ENCODE data around the gene PPP1R9B.

Gene PPP1R9B

DNA sequence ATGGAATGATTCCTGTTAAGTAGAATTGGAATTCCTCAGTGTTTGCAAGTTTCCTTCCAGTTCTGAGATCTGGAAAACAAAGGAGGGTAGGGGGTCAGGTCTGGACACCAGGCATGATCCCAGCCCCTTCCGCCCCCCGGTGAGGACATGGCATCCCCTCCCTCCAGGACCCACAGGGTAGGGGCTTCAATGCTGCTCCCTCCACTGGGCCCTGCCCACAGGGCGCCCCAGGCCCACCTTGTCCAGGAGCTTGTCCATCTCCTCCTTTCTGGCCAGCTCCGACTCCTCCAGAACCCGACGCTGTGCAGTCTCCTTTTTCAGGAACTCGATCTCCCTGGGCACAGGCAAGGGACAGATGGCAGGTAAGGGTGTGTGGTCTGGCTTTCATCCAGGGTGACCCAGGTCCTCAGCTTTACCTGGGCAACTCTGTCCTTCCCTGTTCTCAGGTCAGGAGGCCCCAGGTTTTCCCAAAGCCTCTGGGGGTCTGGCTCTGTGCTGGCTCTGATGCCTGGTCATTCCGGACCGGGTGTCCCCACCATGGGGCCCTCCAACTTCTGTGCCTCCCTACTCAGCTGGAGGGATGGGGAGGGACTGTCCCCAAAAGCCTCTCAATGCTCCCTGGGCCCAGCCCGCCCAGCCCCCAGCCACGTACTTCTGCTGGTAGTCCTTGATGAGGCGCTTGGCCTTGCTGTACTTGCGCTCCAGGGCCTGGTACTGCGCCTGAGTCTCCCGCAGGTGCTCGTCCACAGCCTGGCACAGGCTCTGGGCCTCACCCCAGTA is 15.0 kb downstream of the PPP1R9B start:
- Histone ChIP-seq H3K9me3 (ENCODE audit: control insufficient read depth in 1 of 2, low read length in 2 of 2) (no peaks in the 10 kb centered on the region), H3K27ac (ENCODE audit: low read length) (no peak overlapping the region), H3K4me1 (ENCODE audit: control insufficient read depth in 1 of 2, insufficient read depth in 2 of 2, low read length in 2 of 2) (peaks cover 1 to 22% of the 10 kb centered on the region in 2 donors), H3K27me3 (ENCODE audit: low read depth, low read length) (no peaks in the 10 kb centered on the region), H3K4me3 (ENCODE audit: low read depth in 1 of 2, low read length in 2 of 2) (no peak overlapping the region), H3K36me3 (ENCODE audit: control insufficient read depth in 1 of 2, insufficient read depth in 2 of 2, low read length in 2 of 2) (peaks cover 45 to 54% of the 10 kb centered on the region in 2 donors)

DNA sequence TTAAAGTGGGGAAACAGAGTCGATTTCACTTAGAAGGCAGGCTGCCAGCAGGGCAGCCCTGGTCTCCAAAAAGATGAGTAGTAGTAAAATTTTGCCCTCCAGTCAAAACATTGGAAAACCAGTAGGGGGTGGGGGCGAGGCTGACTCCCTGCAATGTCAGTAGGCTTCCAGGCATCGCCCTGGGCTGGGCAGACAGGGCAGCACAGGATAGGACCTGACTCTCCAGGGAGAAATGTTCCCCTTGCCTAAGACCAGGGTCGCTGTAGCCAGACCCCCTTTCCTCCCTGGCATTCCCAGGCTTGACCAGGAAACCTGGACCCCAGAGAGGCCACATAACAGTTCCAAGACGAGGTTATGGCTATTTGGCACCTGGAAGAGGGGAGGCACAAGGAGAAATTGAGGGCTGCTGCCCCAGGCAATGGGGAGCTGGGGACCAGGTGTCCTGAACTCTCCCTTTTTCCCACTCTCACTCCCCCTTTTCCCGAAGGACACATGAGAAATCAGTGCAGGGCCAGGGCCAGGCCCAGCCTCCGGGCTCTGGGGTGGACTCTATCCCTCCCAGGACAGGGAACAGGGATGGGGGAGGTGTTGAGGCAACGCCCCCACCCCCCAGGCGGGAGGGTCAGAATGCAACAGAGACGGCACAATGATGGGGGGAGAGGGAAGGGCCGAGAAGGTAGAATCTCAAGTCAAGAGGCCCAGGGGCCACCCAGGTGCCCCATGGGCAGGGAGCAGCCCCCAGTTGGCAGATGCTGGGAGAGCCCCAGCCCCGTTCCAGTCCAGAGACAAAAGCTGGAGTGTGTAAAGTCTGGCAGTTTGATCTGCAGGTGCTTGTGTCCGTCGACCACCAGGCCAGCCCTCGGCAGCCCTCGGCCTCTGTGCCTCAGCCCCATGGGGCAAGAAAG is 16.0 kb downstream of the PPP1R9B start:
- Histone ChIP-seq H3K27ac (ENCODE audit: low read length) (no peak overlapping the region), H3K9me3 (ENCODE audit: control insufficient read depth in 1 of 2, low read length in 2 of 2) (no peaks in the 10 kb centered on the region), H3K4me3 (ENCODE audit: low read depth in 1 of 2, low read length in 2 of 2) (no peak overlapping the region), H3K27me3 (ENCODE audit: low read depth, low read length) (no peaks in the 10 kb centered on the region), H3K36me3 (ENCODE audit: control insufficient read depth in 1 of 2, insufficient read depth in 2 of 2, low read length in 2 of 2) (peaks cover 42 to 46% of the 10 kb centered on the region in 2 donors), H3K4me1 (ENCODE audit: control insufficient read depth in 1 of 2, insufficient read depth in 2 of 2, low read length in 2 of 2) (peaks cover 0 to 25% of the 10 kb centered on the region in 2 donors)

DNA sequence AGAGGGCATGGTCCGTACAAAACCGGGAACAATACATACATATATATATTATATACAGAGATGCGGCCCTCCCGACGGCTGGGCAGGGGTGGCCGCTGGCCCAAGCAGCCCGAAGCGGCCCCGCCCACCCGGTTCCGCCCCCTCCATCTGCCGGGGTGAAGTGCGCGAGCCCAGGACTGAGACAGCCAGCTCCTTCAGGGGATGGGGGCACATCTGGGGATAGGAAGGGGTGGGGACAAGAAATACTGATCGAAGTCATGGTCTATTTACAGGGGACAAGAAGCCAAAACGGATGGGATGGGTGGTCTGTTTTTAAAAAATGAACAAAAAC is 16.7 kb downstream of the PPP1R9B start:
- Histone ChIP-seq H3K4me1 (ENCODE audit: control insufficient read depth in 1 of 2, insufficient read depth in 2 of 2, low read length in 2 of 2) (peaks cover 0 to 33% of the 10 kb centered on the region in 2 donors), H3K36me3 (ENCODE audit: control insufficient read depth in 1 of 2, insufficient read depth in 2 of 2, low read length in 2 of 2) (peaks cover 35 to 39% of the 10 kb centered on the region in 2 donors), H3K4me3 (ENCODE audit: low read depth in 1 of 2, low read length in 2 of 2) (no peak overlapping the region), H3K27ac (ENCODE audit: low read length) (no peak overlapping the region), H3K9me3 (ENCODE audit: control insufficient read depth in 1 of 2, low read length in 2 of 2) (no peaks in the 10 kb centered on the region), H3K27me3 (ENCODE audit: low read depth, low read length) (no peaks in the 10 kb centered on the region)

DNA sequence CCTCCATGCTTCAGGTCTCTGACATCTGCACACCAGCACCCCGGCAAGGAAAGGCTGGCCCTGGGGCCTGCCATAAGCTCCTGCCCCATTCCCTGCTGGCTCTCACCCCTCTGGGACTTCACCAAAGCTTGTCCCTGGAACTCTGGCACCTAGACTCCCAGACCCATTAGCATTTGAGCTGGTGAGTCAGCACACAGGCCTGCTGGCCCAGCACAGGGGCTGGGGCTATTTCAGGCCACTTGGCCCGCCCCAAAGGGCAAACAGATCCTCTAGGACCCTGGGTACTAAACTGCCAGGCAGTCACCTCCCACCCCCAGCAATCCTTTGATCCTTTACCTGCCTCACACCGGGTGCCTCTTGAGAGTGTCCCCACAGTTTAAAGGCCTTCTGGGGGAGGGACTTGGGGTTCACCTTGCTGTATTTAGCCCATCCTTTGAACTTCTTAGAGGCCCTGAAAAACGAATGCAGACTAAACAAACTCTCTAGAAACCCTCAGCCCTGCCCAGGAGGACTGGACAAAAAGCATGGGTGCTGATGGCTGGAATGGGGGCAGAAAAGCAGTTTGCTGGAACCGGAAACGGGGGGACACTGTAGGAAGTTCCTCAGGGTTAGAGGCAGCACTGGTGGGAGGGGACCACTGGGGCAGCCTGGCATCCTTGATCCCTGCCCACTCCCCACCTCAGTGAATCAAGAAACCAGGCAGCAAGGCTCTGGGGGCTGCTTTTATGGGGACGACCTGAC is 17.3 kb downstream of the PPP1R9B start:
- Histone ChIP-seq H3K36me3 (ENCODE audit: control insufficient read depth in 1 of 2, insufficient read depth in 2 of 2, low read length in 2 of 2) (peaks cover 30 to 34% of the 10 kb centered on the region in 2 donors), H3K9me3 (ENCODE audit: control insufficient read depth in 1 of 2, low read length in 2 of 2) (no peaks in the 10 kb centered on the region), H3K27me3 (ENCODE audit: low read depth, low read length) (no peaks in the 10 kb centered on the region), H3K27ac (ENCODE audit: low read length) (peak overlapping the region; percentile 27), H3K4me1 (ENCODE audit: control insufficient read depth in 1 of 2, insufficient read depth in 2 of 2, low read length in 2 of 2) (peaks cover 0 to 36% of the 10 kb centered on the region in 2 donors), H3K4me3 (ENCODE audit: low read depth in 1 of 2, low read length in 2 of 2) (no peak overlapping the region)

DNA sequence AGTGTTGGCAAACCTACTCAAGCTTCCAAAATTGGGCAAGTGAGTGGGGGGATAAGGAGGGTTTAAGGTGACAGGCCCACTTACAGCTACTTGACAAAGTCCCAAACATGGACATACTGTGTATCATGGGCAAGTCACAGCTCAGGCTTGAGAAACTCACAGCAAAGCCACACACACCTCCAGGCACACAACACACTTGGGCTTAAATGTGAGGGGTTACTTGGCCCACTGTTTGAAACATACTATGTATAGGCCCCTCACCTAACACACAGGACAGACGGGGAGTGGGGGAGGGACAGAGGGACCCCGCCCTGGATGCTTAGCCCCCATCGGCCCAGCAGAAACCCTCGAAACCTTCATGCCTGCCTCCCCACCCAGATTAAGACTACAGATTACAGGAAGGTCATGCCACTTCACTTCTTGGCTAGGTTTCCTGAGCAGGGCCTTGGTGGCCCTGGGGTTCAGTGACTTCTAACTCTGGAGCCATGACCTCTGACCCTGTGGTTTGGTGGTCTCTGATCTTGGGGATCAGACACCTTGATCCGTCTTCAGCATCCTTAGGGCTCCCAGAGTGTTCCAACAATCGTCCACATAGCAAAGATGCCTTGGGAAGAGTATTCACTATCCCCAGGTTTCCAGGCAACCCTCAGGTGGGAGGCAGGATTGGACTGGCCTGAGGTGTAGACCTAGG is 18.2 kb downstream of the PPP1R9B start:
- Histone ChIP-seq H3K36me3 (ENCODE audit: control insufficient read depth in 1 of 2, insufficient read depth in 2 of 2, low read length in 2 of 2) (peaks cover 20 to 25% of the 10 kb centered on the region in 2 donors), H3K27ac (ENCODE audit: low read length) (no peak overlapping the region), H3K4me3 (ENCODE audit: low read depth in 1 of 2, low read length in 2 of 2) (no peak overlapping the region), H3K27me3 (ENCODE audit: low read depth, low read length) (no peaks in the 10 kb centered on the region), H3K9me3 (ENCODE audit: control insufficient read depth in 1 of 2, low read length in 2 of 2) (no peaks in the 10 kb centered on the region), H3K4me1 (ENCODE audit: control insufficient read depth in 1 of 2, insufficient read depth in 2 of 2, low read length in 2 of 2) (peaks cover 0 to 36% of the 10 kb centered on the region in 2 donors)

DNA sequence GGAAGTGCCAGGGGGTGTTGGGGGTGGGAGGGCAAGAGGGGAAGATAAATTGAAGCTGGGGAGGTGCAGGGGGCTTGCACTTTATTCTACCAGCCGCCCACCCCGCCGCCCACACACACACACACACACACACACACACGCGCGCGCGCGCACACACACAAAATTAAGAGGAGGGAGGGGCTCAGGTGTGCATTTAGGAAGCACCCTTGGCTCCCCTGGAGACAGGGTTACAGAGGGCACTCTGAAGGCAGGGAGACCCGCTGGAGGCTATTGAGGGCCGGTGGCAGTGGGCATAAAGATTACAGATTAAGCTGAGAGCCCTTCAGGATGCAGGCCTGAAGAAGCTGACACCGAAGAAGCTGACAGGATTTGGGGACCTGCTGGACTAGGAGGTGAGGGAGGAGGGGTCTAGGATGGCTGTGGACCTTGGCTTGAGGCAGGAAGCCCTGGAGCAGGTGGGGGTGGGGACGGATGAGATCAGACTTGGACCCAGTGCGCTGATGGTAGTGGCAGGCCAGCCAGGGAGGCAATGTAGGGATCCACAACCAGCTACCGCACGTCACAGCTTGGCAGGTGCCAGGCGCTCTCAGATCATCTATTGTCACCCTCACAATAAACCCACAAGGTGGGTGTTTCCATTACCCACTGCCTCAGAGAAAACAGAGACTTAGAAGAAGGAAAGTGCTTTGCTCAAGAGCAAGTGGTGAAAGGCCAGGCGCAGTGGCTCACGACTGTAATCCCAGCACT is 19.7 kb downstream of the PPP1R9B start:
- Histone ChIP-seq H3K4me3 (ENCODE audit: low read depth in 1 of 2, low read length in 2 of 2) (peak overlapping the region in 1 of 2 donors; percentile 59), H3K27me3 (ENCODE audit: low read depth, low read length) (no peaks in the 10 kb centered on the region), H3K4me1 (ENCODE audit: control insufficient read depth in 1 of 2, insufficient read depth in 2 of 2, low read length in 2 of 2) (peaks cover 0 to 36% of the 10 kb centered on the region in 2 donors), H3K27ac (ENCODE audit: low read length) (no peak overlapping the region), H3K36me3 (ENCODE audit: control insufficient read depth in 1 of 2, insufficient read depth in 2 of 2, low read length in 2 of 2) (peaks cover 6 to 10% of the 10 kb centered on the region in 2 donors), H3K9me3 (ENCODE audit: control insufficient read depth in 1 of 2, low read length in 2 of 2) (no peaks in the 10 kb centered on the region)

DNA sequence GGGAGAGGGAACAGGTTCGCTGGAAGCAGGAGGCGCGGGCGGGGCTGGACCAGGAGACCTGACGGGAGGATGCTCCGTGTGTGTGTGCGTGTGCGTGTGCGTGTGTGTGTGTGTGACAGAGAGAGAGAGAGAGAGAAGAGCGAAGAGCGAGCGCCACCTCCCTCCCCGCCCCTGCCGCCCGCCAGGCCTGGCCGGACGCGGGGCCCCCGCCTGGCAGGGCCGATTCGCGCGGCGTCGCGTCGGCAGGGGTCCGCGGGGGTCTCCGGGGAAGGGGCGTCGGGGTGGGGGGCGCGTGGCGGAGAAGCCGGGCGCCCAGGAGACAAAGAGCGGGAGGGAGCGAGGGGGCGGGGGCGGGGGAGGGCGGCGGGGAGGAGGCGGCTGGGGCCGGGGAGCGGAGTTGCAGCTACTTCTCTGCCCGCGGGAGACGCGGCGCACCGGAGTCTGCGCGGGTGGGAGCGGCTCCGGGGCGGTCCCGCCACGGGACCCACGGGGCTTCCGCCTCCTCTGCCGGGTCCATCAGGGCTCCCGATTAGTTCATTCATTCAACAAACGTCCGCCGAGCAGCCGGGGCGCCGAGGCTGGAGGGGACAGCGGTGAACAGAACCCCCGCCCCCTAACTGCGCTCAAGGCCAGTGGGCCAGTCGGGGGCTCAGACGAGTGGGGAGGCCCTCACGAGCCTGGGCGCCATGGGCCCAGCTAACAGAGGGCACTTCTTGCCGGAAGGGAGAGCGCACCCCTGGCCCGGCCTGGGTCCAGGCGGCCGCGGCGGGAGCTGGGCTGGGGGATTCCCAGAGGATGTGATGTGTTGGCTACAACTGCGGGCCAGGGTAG is 20.5 kb downstream of the PPP1R9B start, which contains the start of gene SAMD14:
Gene SAMD14 (minus strand): TSS at position 433 of the 831 bp plus-strand sequence. CDS start 5,201 bp downstream, outside the sequence.
- Histone ChIP-seq H3K4me3 (ENCODE audit: low read depth in 1 of 2, low read length in 2 of 2) (peak within 1 kb of the TSS; percentile 31 to 59), H3K27ac (ENCODE audit: low read length) (no peak within 1 kb of the TSS), H3K9me3 (ENCODE audit: control insufficient read depth in 1 of 2, low read length in 2 of 2) (no peaks in the 10 kb centered on the region), H3K27me3 (ENCODE audit: low read depth, low read length) (no peaks in the 10 kb centered on the region), H3K4me1 (ENCODE audit: control insufficient read depth in 1 of 2, insufficient read depth in 2 of 2, low read length in 2 of 2) (peaks cover 0 to 36% of the 10 kb centered on the region in 2 donors), H3K36me3 (ENCODE audit: control insufficient read depth in 1 of 2, insufficient read depth in 2 of 2, low read length in 2 of 2) (peaks cover 0 to 3% of the 10 kb centered on the region in 2 donors)

DNA sequence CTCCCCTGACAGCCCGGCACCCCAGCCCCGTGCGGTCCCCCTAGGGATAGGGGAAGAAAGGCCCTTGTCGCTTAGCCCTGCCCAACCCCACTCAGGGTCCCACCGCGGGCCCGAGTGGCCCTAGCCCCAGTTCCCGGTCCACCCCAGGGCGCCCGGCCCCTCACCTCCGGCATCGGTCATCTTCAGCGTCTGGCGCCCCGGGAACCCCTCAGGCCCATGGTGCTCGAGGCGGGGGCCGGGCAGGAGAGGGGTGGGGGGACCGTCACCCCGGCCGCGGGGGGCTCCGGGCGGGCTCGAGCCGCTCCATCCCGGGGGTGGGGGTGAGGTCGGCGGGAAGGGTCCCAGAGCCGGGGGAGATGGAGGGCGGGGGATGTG is 21.1 kb downstream of the PPP1R9B start:
- no peaks in the 10 kb centered on the region for H3K27me3 ChIP-seq (ENCODE audit: low read depth, low read length)
- no peaks in the 10 kb centered on the region for H3K9me3 ChIP-seq (ENCODE audit: control insufficient read depth in 1 of 2, low read length in 2 of 2)
- H3K36me3 ChIP-seq (ENCODE audit: control insufficient read depth in 1 of 2, insufficient read depth in 2 of 2, low read length in 2 of 2) = no peaks in the 10 kb centered on the region
- no peak overlapping the region for H3K27ac ChIP-seq (ENCODE audit: low read length)
- H3K4me3 ChIP-seq (ENCODE audit: low read depth in 1 of 2, low read length in 2 of 2) = peak overlapping the region in 1 of 2 donors; percentile 59
- H3K4me1 ChIP-seq (ENCODE audit: control insufficient read depth in 1 of 2, insufficient read depth in 2 of 2, low read length in 2 of 2) = peaks cover 0 to 36% of the 10 kb centered on the region in 2 donors

DNA sequence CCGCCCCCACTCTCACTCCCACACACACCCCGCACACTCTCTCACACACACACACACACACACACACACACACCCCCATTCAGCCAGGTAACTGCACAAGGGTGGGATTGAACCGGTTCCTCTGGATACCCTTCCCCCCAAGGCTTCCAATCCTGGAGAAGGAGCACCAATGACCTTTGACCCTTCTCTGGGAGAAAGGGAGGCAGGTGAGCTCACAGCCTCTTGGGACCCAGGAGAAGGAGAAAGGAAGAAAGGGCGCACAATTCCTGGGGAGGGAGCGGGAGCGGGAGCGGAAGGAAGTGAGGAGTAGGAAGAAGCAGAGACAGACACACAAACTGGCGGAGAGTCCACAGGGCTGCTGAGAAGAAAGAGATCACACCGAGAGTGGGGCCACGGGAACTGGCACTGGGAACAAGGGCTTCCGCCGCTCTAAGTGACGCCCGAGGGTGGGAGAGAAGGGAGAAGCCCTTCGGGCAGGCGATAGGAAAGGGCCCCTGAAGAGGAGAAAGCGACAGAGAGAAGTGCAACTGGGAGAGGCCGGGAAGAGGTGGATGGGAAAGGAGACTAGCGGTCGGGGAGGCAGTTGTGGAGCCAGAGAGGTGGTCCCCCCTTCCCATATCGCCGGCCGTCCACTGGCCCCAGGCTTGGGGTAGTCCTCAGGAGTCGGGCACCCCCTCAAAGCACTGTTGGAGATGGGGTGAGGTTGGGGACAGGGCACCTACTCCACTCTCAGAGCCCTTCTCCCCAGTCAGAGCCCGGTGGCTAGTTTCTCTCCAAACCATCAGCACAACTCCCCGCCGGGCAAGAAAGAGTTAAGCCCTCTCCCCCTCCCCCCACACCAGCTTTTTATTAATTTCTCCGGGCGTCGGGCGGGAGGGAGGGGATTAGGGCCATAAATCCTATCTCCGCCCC is 21.8 kb downstream of the PPP1R9B start:
- Histone ChIP-seq H3K27me3 (ENCODE audit: low read depth, low read length) (no peaks in the 10 kb centered on the region), H3K4me3 (ENCODE audit: low read depth in 1 of 2, low read length in 2 of 2) (peak overlapping the region; percentile 31 to 59), H3K36me3 (ENCODE audit: control insufficient read depth in 1 of 2, insufficient read depth in 2 of 2, low read length in 2 of 2) (no peaks in the 10 kb centered on the region), H3K9me3 (ENCODE audit: control insufficient read depth in 1 of 2, low read length in 2 of 2) (no peaks in the 10 kb centered on the region), H3K27ac (ENCODE audit: low read length) (no peak overlapping the region), H3K4me1 (ENCODE audit: control insufficient read depth in 1 of 2, insufficient read depth in 2 of 2, low read length in 2 of 2) (peaks cover 0 to 32% of the 10 kb centered on the region in 2 donors)
